Skeletal muscle cell (primary cell): ENCODE measurements around the gene VASN.
"Not testable (repeated sequence)": the region's sequence is repeated elsewhere in the genome, so short reads cannot be mapped to it uniquely, and the experiment has no call there.

Experiments
- DNase-seq: peaks from one replicate; pipeline ENCODE4 v3.0.0-alpha.2; 2010; ENCODE audit warnings: low read depth
- H3K4me3 ChIP-seq: 2 replicates; pipeline ENCODE4 v1.5.1; 2011; ENCODE audit warnings: low read depth, mild to moderate bottlenecking, control low read depth, low read length, moderate library complexity

Gene VASN

DNA sequence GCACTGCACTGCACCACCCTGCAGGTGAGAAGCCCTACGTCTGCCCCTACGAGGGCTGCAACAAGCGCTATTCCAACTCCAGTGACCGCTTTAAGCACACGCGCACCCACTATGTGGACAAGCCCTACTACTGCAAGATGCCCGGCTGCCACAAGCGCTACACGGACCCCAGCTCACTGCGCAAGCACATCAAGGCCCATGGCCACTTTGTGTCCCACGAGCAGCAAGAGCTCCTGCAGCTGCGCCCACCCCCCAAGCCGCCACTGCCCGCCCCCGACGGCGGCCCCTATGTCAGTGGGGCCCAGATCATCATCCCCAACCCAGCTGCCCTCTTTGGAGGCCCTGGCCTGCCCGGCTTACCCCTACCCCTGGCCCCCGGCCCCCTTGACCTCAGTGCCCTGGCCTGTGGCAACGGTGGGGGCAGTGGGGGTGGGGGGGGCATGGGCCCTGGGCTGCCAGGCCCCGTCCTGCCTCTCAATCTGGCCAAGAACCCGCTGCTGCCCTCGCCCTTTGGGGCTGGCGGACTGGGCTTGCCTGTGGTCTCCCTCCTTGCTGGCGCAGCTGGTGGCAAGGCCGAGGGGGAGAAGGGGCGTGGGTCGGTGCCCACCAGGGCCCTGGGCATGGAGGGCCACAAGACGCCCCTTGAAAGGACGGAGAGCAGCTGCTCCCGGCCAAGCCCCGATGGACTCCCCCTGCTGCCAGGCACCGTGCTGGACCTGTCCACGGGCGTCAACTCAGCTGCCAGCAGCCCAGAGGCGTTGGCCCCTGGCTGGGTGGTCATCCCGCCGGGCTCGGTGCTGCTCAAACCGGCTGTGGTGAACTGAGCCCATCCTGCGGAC is 34.7 kb upstream of the VASN start:
- H3K4me3 ChIP-seq: no peak overlapping the region
- DNase-seq: no peak

GRCh38 chr16:4337540-4338088 is 34.0 kb upstream of the VASN start:
- DNase-seq: no peak
- H3K4me3 ChIP-seq: no peak overlapping the region

DNA sequence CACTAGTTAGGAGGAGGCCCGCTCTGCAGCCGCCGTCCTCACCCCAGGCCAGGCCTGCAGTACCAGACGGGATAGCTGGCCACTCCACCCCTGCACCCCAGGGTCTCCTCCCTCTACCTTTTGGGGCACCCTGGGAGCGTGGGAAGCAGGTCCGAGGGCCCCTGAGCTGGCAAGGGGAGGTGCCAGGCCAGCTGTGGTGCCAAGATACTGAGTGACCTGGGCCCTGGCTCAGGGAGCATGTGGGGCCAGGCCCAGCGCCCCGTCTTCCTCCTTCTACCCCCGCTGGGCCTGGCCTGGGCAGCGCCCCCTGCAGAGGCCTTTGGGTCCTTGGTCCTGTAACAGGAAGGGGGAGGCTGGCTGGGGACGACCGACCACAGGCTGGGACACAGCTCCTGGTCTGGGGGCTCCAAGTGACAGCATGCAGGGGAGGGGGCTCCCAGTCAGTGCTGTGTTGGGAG is 33.5 kb upstream of the VASN start:
- H3K4me3 ChIP-seq: no peak overlapping the region
- DNase-seq: no peak

GRCh38 chr16:4338712-4339299 is 32.8 kb upstream of the VASN start:
- no peak overlapping the region for H3K4me3 ChIP-seq
- no peak for DNase-seq

DNA sequence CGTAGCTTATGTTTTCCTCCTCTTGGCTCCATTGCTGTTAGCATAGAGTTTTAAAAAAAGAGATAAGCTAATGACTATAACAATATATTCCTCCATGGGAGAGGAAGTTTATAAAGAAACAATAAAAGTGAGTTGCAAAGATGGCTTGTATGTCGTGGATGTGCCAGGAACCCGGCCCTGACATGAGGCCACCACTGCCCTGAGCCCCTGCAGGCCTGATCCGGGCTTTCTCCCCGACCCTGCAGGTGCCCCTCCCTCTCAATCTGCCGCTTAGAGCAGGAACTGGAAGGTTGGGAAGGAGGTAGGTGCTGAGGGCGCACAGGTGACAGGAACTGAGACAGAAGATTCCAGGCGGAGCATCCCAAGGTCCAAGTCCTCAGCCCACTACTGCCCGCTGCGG is 32.2 kb upstream of the VASN start:
- no peak overlapping the region for H3K4me3 ChIP-seq

GRCh38 chr16:4339909-4340308 is 31.7 kb upstream of the VASN start:
- DNase-seq: no peak
- no peak overlapping the region for H3K4me3 ChIP-seq

More for the DNA sequence above, 32.2 kb upstream of the VASN start:
- no peak for DNase-seq

DNA sequence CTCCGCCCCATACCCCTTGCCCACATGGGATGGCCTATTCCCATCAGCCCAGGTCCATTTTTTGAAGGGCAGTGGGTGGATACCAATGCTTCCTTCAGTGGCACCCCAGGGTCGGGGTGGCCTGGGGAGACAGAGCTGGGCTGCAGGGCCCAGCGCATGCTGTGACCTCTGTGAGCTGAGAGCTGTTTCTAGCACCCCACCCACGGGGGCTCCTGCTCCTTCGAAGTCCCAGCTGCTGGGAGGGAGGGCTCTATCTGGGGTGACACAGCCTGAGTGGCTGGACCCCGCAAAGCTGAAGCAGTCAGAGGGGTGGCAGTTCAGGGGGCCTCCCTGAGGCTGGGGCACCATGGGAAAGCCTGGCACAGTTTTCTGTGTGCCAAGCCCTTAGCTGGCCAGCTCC is 31.2 kb upstream of the VASN start:
- DNase-seq: no peak
- no peak overlapping the region for H3K4me3 ChIP-seq

GRCh38 chr16:4341250-4341649 is 30.4 kb upstream of the VASN start:
- no peak for DNase-seq
- H3K4me3 ChIP-seq: no peak overlapping the region

- no peak overlapping the region for H3K4me3 ChIP-seq
- DNase-seq: no peak
Observed at GRCh38 chr16:4342866-4343744, 28.5 kb upstream of the VASN start.

DNA sequence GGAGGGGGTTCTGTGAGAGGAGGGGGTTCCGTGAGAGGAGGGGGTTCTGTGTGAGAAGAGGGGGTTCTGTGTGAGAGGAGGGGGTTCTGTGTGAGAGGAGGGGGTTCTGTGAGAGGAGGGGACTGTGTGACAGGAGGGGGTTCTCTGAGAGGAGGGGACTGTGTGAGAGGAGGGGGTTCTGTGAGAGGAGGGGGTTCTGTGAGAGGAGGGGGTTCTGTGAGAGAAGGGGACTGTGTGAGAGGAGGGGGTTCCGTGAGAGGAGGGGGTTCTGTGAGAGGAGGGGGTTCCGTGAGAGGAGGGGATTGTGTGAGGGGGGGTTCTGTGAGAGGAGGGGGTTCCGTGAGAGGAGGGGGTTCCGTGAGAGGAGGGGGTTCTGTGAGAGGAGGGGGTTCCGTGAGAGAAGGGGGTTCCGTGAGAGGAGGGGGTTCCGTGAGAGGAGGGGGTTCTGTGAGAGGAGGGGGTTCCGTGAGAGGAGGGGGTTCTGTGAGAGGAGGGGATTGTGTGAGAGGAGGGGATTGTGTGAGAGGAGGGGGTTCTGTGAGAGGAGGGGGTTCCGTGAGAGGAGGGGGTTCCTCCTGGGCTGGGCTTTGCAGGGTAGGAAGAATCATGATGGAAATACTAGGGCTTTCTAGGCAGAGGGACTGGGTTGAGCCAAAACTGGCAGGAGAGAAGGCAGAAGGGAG is 27.2 kb upstream of the VASN start:
- not testable (repeated sequence) for H3K4me3 ChIP-seq, DNase-seq

GRCh38 chr16:4344983-4345835 is 26.4 kb upstream of the VASN start:
- no peak for DNase-seq
- H3K4me3 ChIP-seq: no peak overlapping the region

- DNase-seq: no peak
Observed at GRCh38 chr16:4345836-4346781, 25.5 kb upstream of the VASN start.

DNA sequence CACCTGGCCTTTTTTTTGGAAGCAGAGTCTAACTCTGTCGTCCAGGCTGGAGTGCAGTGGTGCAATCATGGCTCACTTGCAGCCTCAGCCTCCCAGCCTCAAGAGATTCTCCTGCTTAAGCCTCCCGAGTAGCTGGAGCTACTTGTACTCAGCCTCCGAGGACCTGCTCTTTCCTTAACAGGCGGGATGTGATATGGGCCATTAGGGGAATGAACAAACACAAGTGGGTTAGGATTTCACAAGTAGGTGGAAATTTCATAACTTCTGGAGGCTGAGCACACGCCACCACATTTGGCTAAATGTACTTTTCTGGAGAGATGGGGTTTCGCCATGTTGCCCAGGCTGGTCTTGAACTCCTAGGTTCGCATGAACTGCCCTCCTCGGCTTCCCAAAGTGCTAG is 24.6 kb upstream of the VASN start:
- DNase-seq: peak; percentile 39
- H3K4me3 ChIP-seq: no peak overlapping the region

More at GRCh38 chr16:4345836-4346781, 25.5 kb upstream of the VASN start:
- H3K4me3 ChIP-seq: no peak overlapping the region

- DNase-seq: no peak
- no peak overlapping the region for H3K4me3 ChIP-seq
Observed at GRCh38 chr16:4347765-4348509, 23.7 kb upstream of the VASN start.

- DNase-seq: no peak
- no peak overlapping the region for H3K4me3 ChIP-seq
Observed at GRCh38 chr16:4349332-4349731, 22.3 kb upstream of the VASN start.

DNA sequence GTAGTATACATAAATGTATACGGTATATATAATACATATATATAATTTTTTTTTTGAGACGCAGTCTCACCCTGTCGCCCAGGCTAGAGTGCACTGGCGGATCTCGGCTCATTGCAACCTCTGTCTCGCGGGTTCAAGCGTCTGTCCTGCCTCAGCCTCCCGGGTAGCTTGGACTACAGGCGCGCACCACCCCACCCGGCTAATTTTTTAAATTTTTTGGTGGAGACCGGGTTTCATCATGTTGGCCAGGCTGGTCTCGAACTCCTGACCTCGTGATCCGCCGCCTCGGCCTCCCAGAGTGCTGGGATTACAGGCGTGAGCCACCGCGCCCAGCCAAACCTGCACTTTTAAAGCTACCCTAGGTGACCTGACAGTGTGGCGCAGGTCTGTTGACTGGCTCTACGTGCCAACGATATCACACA is 21.3 kb upstream of the VASN start:
- H3K4me3 ChIP-seq: peak overlapping the region; percentile 76
- DNase-seq: no peak
